GM21367 (cell line): ENCODE results near the gene ZMYND19.
A peak's percentile ranks its signal among the peaks of the same experiment; 100 is the strongest.
"Not testable (repeated sequence)": the region's sequence is repeated elsewhere in the genome, so short reads cannot be mapped to it uniquely, and the experiment has no call there.

Experiments
- ATAC-seq: cut with Tn5 transposase; IDR thresholded peaks from one replicate; pipeline ENCODE4 v1.9.1; 2021; ENCODE audit not compliant: unreplicated experiment

ZMYND19 gene

GRCh38 chr9:137589441-137590122 is 730 bp downstream of the ZMYND19 start:
- peak; percentile 19 for ATAC-seq

GRCh38 chr9:137588891-137589290 is 1.4 kb downstream of the ZMYND19 start:
- no peak for ATAC-seq

GRCh38 chr9:137588311-137588710 is 2.0 kb downstream of the ZMYND19 start:
- no peak for ATAC-seq

- no peak for ATAC-seq
Measured at GRCh38 chr9:137586854-137587253, 3.5 kb downstream of the ZMYND19 start.

- ATAC-seq: no peak
Measured at GRCh38 chr9:137583957-137584356, 6.4 kb downstream of the ZMYND19 start.

GRCh38 chr9:137583347-137583746 is 7.0 kb downstream of the ZMYND19 start:
- ATAC-seq: no peak

GRCh38 chr9:137582286-137582860 is 7.9 kb downstream of the ZMYND19 start:
- ATAC-seq: no peak

- ATAC-seq: no peak
Measured at GRCh38 chr9:137581361-137582285, 8.7 kb downstream of the ZMYND19 start.

GRCh38 chr9:137580954-137581322 is 9.4 kb downstream of the ZMYND19 start:
- no peak for ATAC-seq

GRCh38 chr9:137580209-137580953 is 9.9 kb downstream of the ZMYND19 start:
- ATAC-seq: no peak

- no peak for ATAC-seq
Measured at GRCh38 chr9:137579259-137579604, 11.1 kb downstream of the ZMYND19 start.

GRCh38 chr9:137578518-137579258 is 11.6 kb downstream of the ZMYND19 start, which contains the start of gene DPH7:
Gene DPH7 (minus strand): TSS chr9:137578925. CDS start chr9:137578777, 148 bp downstream.
- peak; percentile 76 for ATAC-seq

GRCh38 chr9:137575716-137576411 is 14.4 kb downstream of the ZMYND19 start:
- ATAC-seq: no peak

GRCh38 chr9:137575364-137575715 is 15.0 kb downstream of the ZMYND19 start:
- ATAC-seq: no peak

GRCh38 chr9:137574192-137574591 is 16.1 kb downstream of the ZMYND19 start:
- no peak for ATAC-seq

- ATAC-seq: no peak
Measured at GRCh38 chr9:137570566-137570965, 19.7 kb downstream of the ZMYND19 start.

- no peak for ATAC-seq
Measured at GRCh38 chr9:137569609-137570203, 20.6 kb downstream of the ZMYND19 start.

GRCh38 chr9:137568445-137568844 is 21.9 kb downstream of the ZMYND19 start:
- not testable (repeated sequence) for ATAC-seq

GRCh38 chr9:137564817-137565411 is 25.4 kb downstream of the ZMYND19 start:
- no peak for ATAC-seq
